GM19463 (cell line): ENCODE results near the gene ESRRB.

Experiments
- ATAC-seq: cut with Tn5 transposase; IDR thresholded peaks from one replicate; pipeline ENCODE4 v1.9.1; 2021; ENCODE audit warnings: mild to moderate bottlenecking, moderate library complexity; ENCODE audit not compliant: unreplicated experiment

The ESRRB gene

DNA sequence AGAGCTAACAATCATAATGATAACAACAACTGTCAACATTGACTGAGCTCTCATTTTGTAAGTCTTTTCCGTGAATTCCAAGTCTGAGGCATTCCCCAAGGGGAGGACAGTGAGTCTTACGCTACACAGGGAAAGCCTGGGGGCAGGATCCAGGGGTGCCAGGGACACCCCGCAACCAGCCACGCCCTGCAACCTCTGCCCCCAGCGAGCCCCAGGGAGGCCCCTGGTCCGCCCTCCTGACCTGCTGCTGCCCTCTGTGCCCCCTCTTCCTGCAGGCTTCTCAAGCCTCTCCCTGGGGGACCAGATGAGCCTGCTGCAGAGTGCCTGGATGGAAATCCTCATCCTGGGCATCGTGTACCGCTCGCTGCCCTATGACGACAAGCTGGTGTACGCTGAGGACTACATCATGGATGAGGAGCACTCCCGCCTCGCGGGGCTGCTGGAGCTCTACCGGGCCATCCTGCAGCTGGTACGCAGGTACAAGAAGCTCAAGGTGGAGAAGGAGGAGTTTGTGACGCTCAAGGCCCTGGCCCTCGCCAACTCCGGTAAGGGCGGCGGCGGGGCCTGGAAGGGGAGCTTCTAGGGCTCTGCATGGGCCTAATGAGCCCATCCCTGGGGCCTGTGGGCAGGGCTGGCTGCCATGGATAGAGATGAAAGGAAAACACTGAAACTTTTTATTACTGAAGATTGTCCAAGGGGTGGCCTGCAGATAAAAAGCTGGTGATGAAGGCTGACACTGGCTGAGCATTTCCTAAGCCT is 115.4 kb downstream of the ESRRB start:
- ATAC-seq: no peak

GRCh38 chr14:76495983-76496382 is 120.0 kb downstream of the ESRRB start:
- no peak for ATAC-seq

- no peak for ATAC-seq
Observed at GRCh38 chr14:76496595-76496994, 120.7 kb downstream of the ESRRB start.

DNA sequence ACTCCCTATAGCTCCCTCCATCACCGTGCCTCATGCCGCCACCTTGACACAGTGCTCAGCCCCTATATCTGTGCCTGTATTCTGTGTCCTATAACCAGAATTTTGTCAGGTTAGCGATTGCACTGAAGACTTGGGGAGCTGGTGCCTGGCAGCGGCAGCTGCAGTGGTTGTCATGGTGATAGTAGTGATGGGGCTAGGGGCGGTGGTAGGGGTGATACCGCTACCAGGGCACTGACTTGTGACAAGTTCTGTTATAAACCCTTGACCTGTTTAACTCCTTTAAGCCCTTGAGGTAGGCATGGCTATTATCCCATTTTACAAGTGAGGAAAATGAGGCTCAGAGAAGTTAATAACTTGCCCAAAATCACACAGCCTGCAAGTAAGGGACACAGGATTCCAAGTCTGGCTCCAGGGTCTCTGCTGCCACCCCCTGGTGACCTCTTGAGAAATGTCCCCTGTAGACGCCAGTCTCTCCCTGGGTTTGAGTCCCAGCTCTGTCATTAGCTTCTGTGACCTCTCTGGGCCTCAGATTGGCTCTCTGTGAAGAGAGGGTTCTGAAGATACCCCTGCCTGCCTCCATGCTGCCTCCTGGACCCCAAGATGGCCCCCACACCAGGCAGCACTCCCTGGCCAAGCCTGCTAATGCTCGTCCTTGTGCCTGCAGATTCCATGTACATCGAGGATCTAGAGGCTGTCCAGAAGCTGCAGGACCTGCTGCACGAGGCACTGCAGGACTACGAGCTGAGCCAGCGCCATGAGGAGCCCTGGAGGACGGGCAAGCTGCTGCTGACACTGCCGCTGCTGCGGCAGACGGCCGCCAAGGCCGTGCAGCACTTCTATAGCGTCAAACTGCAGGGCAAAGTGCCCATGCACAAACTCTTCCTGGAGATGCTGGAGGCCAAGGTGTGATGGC is 121.9 kb downstream of the ESRRB start:
- no peak for ATAC-seq

DNA sequence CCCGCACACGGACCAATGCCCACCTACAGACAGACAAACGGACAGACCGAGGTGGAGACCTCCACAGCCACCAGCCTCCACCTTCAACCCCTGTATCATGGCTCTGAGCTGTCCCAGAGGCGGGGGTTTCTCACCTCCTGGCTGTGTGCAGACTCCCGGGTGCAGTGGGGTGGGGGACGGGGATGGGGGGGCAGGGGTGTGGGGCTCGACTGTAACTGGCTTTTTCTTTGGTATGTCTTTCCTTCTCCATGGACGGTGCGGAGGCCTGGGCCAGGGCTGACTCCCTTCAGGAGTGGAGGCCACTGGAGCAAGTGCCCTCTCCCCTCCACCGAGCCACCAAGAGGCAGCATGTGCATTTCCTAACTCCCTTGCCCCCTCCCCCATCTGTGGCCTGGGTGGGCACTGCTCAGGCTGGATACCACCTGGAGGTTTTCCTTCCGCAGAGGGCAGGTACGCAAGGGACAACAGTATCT is 122.6 kb downstream of the ESRRB start:
- ATAC-seq: no peak

DNA sequence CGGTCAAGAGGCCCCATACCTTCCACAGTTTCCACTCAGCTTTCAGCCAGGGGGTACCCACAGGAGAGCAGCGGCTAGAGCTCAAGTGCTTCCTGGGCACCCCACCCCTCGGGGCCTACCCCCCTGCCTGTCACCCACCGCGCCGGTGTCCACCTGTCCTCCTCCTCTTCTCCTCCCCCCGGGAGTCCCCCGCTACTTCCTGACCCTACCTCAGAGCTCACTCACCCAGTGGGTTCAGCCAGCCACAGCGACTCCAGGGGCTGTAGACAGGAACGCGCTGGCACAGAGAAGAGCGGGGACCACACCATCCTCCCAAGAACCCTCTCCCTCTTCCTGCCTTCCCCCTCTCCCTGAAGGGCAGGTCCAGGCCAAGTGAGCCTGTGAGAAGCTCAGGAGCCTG is 123.0 kb downstream of the ESRRB start:
- no peak for ATAC-seq

GRCh38 chr14:76499399-76499798 is 123.5 kb downstream of the ESRRB start:
- no peak for ATAC-seq

- no peak for ATAC-seq
Observed at GRCh38 chr14:76500011-76500410, 124.1 kb downstream of the ESRRB start.

GRCh38 chr14:76500480-76500879 is 124.5 kb downstream of the ESRRB start:
- ATAC-seq: no peak

GRCh38 chr14:76501156-76501720 is 125.3 kb downstream of the ESRRB start:
- no peak for ATAC-seq

GRCh38 chr14:76502219-76502618 is 126.3 kb downstream of the ESRRB start:
- no peak for ATAC-seq

GRCh38 chr14:76502638-76503037 is 126.7 kb downstream of the ESRRB start:
- ATAC-seq: no peak

GRCh38 chr14:76509311-76509710 is 133.4 kb downstream of the ESRRB start:
- no peak for ATAC-seq

DNA sequence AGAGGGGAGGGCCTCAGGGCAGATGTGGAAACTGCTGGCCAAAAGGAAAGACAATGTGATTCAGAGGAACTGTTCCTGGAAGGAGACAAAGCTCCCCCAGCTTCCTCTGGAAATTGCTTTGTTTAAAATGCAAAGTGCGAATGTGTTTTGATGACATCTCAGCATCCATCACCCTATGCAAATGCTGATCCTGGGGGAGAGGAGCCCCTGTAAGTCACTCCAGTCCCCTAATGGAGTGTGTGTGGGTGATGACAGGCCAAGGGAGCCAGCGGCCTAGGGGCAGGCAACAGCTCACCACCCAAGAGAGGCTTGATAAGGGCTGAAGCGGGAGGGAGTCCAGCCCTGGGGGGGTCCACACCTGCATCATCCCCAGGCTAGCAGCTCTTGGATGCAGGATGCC is 134.2 kb downstream of the ESRRB start:
- no peak for ATAC-seq

GRCh38 chr14:76514213-76514998 is 138.5 kb downstream of the ESRRB start:
- no peak for ATAC-seq

DNA sequence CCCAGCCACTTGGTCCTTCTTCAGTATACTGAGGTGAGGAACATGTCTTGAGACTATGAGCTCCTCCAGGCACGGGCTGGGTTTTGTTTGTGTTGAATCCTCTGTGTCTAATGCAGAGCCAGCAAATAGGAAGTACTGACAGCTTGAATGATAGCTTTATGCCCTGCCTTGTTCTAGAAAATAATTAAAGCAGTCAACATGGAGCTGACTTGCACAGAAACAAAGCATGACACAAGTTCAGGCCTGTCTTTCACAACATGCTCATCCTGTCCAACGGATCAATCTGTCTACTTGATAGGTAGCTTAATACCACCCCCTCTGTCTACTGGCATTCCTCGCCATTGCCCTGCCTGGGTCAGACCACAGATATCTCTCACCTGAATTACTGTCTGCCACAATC is 140.9 kb downstream of the ESRRB start:
- no peak for ATAC-seq

DNA sequence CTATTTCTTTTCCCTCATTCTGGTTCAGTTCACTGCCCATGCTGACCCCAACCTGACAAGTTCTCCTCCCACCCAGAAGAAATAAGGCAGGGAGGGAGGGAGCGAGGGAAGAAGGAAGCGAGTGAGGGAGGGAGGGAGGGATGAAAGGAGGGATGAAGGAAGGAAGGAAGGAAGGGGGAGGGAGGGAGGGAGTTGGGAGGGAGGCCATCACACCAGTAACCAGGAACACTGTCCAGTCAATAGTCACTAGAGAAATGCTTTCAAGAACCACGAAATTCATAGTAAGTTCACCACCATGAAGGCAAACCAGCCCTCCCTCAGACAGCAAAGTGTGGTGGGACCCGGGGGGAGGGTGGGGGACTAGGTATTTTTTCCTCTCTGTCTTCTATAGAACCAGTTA is 142.4 kb downstream of the ESRRB start:
- no peak for ATAC-seq

GRCh38 chr14:76525106-76525821 is 149.3 kb downstream of the ESRRB start:
- no peak for ATAC-seq

DNA sequence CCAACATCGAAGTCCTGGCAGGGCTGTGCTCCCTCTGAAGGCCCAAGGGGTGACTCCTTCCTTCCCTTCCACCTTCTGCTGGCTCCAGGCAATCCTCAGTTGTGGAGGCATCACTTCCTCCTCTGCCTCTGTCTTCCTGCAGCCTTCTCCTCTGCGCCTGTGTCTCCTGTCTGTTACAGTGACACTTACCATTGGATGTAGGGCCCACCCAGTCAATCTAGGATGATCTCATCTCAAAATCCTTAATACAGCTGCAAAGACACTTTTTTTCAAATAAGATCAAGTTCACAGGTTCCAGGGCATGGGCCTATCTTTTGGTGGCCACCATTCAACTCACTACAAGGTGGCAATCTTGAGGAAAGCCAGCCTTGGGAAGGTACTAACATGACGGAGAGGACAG is 155.1 kb downstream of the ESRRB start:
- no peak for ATAC-seq

GRCh38 chr14:76531821-76532318 is 155.9 kb downstream of the ESRRB start:
- no peak for ATAC-seq
